ENCODE results near the gene PIK3CA.
"Not testable (repeated sequence)": the region's sequence is repeated elsewhere in the genome, so short reads cannot be mapped to it uniquely, and the experiment has no call there.

The PIK3CA gene

DNA sequence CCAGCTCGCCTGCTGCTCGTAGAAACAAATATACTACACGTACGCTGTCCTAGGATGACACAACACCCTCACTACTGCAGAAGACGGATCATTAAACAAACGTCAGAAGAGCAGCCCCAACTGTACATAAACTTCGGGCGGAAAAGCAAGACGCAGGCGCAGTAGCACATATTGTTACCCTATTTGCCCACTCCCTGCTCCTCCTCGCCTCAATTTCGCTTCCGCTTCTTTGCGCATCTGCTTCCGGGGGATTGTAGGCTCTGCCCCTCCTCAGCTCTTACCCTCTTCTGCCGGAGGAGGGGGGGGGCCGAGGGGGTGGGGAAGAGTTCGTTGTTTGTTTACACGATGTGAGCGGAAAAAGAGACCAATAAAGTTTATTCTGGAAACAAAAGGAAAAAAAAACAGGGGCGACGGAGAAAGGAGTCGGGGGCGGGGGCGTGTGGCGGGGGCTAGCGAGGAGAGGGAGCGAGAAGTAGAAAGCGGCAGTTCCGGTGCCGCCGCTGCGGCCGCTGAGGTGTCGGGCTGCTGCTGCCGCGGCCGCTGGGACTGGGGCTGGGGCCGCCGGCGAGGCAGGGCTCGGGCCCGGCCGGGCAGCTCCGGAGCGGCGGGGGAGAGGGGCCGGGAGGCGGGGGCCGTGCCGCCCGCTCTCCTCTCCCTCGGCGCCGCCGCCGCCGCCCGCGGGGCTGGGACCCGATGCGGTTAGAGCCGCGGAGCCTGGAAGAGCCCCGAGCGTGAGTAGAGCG lies at the start of gene PIK3CA:
PIK3CA (plus strand) TSS at position 485 of the 743 bp plus-strand sequence. CDS start 50,469 bp downstream, outside the sequence.
- peak; percentile 96 for DNase-seq (ENCODE audit: low spot score)

GRCh38 chr3:179098388-179099077 lies 49.6 kb upstream of the PIK3CA start:
- peak; percentile 25 for DNase-seq (ENCODE audit: low spot score)

GRCh38 chr3:179100652-179101051 lies 47.5 kb upstream of the PIK3CA start:
- no peak for DNase-seq (ENCODE audit: low spot score)

GRCh38 chr3:179105881-179106280 lies 42.3 kb upstream of the PIK3CA start:
- no peak for DNase-seq (ENCODE audit: low spot score)

- no peak for DNase-seq (ENCODE audit: low spot score)
These were observed 40.5 kb upstream of the PIK3CA start for GRCh38 chr3:179107617-179108016.

GRCh38 chr3:179108086-179108485 lies 40.1 kb upstream of the PIK3CA start:
- DNase-seq (ENCODE audit: low spot score): no peak

DNA sequence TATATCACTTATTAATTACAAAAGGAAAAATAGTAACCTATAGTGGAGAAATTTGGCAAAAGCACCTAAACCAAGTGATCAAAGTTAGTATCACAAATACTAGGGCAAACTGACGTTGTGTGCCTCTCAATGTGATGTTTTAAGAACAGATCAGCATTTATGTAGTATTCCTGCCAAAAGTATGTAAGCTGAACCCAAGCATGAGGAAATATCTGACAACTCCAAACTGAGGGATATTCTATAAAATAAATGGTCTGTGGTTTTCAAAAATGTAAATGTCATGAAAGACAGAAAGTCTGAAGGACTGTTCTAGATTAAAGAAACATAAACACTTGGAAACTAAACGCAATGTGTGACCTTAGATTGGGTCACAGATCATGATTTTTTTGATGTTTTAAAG lies 34.3 kb upstream of the PIK3CA start:
- DNase-seq (ENCODE audit: low spot score): no peak

- not testable (repeated sequence) for DNase-seq (ENCODE audit: low spot score)
These were observed 32.7 kb upstream of the PIK3CA start for GRCh38 chr3:179115444-179115843.

- no peak for DNase-seq (ENCODE audit: low spot score)
These were observed 31.3 kb upstream of the PIK3CA start for GRCh38 chr3:179116816-179117215.

- not testable (repeated sequence) for DNase-seq (ENCODE audit: low spot score)
These were observed 15.8 kb upstream of the PIK3CA start for GRCh38 chr3:179132191-179132890.

- DNase-seq (ENCODE audit: low spot score): no peak
These were observed 14.6 kb upstream of the PIK3CA start for GRCh38 chr3:179133575-179133974.

DNA sequence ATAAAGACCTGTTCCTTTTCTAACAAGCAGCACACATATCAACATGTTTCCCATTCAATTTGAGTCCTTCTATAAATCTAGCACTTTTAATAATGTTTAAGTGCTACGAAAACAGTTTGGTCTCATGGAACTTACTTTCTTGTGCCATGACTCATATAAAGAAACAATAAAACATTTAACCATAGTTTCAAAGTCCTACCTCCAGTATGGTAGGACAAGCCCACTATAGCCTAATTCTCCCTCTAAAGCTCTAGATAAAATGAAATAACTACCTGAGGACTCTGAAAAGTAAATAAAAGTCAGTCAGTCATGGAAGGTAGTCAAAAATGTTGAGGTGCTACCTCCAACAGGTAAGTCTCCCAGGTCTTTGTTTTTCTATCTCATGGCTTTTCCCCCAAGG lies 12.0 kb upstream of the PIK3CA start:
- DNase-seq (ENCODE audit: low spot score): no peak

- peak; percentile 10 for DNase-seq (ENCODE audit: low spot score)
These were observed 6.3 kb upstream of the PIK3CA start for GRCh38 chr3:179141890-179142289.

- DNase-seq (ENCODE audit: low spot score): peak; percentile 64
These were observed 1.1 kb upstream of the PIK3CA start for GRCh38 chr3:179146911-179147513.

- DNase-seq (ENCODE audit: low spot score): no peak
These were observed 664 bp upstream of the PIK3CA start for GRCh38 chr3:179147514-179147872.

GRCh38 chr3:179148616-179149405 lies 654 bp downstream of the PIK3CA start:
- DNase-seq (ENCODE audit: low spot score): peak; percentile 48

GRCh38 chr3:179149406-179149867 lies 1.3 kb downstream of the PIK3CA start:
- peak; percentile 48 for DNase-seq (ENCODE audit: low spot score)

DNA sequence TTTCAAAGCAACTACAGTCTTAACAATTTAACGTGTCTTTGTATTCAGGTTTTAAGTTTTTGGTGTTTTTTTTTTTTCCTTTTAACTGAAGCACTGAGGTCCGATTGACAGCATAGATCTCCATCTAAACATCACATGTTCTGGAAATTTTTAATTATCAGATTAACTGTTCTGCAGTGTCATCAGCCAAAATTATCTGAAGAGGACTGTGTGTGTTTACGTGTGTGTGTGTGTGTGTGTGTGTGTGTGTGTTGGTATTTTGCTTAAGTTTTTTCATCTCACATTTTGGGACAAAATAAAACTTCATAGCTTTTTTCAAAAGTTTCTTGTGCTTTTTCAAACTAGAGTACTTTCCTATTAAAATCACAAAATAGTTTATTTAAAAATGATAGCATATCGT lies 1.8 kb downstream of the PIK3CA start:
- no peak for DNase-seq (ENCODE audit: low spot score)

GRCh38 chr3:179150610-179151009 lies 2.5 kb downstream of the PIK3CA start:
- no peak for DNase-seq (ENCODE audit: low spot score)

- DNase-seq (ENCODE audit: low spot score): no peak
These were observed 3.3 kb downstream of the PIK3CA start for GRCh38 chr3:179151474-179151873.

DNA sequence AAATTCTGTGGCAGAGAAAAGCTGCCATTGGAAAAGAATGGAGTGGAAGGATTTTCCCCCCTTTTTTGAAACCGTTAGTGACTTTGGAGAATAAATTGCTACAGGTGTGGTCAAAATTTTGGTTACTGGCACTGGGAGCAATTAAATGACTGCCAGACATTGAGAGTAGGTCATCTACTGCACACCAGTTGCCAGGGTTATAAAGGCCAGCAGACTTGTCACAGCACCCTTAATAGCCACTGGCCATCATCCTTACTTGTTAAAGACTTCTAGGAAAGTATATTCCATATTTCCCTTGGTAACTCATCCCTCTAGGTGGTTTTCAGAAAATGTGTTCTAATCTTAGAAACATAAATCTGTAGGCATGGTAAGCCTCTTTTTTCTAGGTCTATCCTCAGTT lies 8.0 kb downstream of the PIK3CA start:
- DNase-seq (ENCODE audit: low spot score): no peak

GRCh38 chr3:179156775-179157174 lies 8.6 kb downstream of the PIK3CA start:
- no peak for DNase-seq (ENCODE audit: low spot score)
